Myocyte (in vitro differentiated cells): ENCODE measurements around the gene RCVRN. TPM values are rescaled to one million over a fixed set of nuclear protein-coding genes. Genes with fewer than 3 reads are reported as not detected.
A peak's percentile ranks its signal among the peaks of the same experiment; 100 is the strongest.

ENCODE experiments used
- DNase-seq: peaks from one replicate; pipeline ENCODE4 v3.0.0-alpha.2; 2012; ENCODE audit warnings: low read depth
- polyA plus RNA-seq: library from polyadenylated mRNA; unstranded; fragments of >200 nt; gene quantifications from one replicate; pipeline ENCODE4 v1.2.1, GENCODE V29; 2012; ENCODE audit warnings: missing spikeins
- total RNA-seq: library from RNA; depleted of rRNA; stranded (reverse); fragments of >200 nt; gene quantifications from 2 replicates; pipeline ENCODE4 v1.2.3, GENCODE V29; 2014

The RCVRN gene
- not detected in 2 replicates for total RNA-seq
- polyA plus RNA-seq, result 0.19 TPM

GRCh38 chr17:9905078-9905415 is at the start of gene RCVRN:
Gene RCVRN (minus strand): TSS chr17:9905271. CDS start chr17:9905180, 91 bp downstream.
- DNase-seq, result no peak

DNA sequence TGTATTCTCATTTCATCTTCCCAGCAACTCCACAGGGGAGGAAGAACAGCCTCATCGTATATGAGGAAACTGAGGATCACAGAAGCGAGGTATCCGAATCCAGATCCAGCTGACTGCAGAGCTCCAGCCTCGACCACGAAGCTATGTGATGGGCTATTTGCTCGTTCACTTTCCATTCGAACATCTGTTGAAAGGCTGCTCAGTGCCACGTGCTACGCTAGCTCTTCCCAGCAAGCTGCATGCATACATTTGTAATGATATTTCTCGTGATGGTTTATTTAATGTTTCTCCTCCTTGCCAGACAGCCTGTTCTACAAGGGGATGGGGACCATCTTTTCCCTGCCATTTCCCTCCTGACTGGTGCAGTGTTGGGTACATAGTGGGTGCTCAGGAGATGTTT is 48.4 kb upstream of the RCVRN start:
- no peak for DNase-seq

- DNase-seq, result no peak
Observed at GRCh38 chr17:9951803-9952202, 46.7 kb upstream of the RCVRN start.

DNA sequence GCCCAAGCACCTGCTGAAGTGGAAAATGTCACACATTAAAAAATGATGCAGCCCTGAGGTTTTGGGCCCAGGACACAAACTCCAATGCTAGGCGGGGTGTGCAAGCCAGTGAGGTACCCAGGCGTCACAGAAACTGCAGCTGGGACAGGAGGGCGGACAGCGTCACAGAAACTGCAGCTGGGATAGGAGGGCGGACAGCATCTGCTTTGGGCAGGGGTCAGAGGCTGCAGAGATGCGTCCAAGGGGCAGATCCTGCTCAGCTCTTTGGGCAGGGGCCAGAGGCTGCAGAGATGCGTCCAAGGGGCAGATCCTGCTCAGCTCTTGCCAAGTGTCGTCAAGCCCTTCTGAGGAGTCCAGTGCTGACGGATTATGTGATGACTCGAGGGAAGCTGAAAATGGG is 43.9 kb upstream of the RCVRN start:
- no peak for DNase-seq

DNA sequence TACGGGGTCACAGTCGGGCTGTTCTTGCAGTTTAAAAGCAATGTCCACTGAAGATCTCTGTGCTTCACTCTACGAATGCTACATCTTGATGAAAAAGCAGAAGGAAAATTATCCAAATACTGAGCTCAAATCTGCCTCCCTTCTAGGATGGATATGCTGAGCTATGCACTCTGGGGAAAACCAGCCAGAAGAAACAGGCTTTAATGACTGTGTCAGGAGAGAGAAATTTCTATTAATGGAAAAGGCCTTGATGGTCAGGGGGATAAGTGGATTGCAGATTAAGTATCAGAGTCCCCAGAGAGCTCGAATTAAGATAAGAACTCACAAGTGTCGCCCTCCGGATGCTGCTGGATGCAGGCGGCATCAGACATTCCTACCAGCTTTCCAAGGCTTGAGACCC is 39.6 kb upstream of the RCVRN start:
- DNase-seq, result no peak

DNA sequence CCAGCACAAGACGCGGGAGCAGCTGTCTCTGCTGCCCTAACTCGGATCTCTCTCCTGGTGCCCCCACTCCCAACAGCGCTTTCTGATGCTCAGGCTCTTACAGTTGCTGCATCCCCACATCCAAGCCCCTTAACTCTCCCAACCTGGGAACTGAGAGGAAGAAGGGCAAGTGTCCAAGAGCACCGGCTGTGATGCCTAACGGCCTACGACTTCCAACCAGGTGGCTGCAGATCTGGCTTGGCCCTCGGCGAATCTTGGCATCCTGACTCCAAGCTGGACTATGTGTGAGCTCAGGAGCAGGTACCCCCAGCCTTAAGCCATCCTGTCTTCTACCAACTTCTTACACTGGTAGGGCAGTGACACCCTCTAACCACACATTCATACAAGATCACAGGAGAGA is 38.3 kb upstream of the RCVRN start:
- DNase-seq, result no peak

DNA sequence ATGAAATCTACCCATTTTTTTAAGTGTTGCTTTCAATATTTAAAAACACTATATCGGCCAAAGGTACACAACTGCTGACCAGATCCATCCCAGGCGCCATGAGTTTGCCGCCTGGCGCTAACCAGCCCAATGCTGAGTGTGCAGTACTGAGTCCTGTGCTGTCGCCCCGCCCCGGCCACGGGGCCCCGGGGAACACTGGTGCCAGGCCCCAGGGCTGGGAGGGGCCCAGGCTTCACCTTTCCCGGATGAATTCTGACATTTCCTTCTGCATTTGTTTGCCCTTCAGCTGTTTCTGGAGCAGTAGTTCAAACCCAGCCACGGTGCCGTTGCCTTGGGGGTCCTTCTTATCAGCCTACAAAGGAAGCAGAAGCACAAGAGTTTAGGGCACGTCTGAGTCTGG is 37.8 kb upstream of the RCVRN start:
- no peak for DNase-seq

DNA sequence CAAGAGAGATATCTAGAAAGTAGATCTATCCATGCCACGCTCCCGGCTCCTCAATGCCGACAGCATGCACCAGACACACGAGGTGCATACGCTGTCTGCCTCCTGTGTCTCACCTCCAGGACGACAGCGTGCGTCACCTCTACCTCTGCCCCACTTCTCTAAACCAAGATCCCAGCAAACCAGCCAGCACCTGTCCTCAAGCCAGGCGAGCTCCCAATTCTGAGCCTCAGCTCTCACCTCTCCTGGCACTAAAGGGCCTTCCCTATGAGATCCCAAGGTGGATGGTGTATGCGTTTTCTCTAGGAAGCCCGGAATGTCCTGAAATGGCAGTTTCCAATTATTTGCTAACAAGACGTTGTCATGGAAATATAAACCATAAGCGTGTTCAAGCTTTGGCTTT is 36.2 kb upstream of the RCVRN start:
- no peak for DNase-seq

- no peak for DNase-seq
Observed at GRCh38 chr17:9940841-9941240, 35.8 kb upstream of the RCVRN start.

- no peak for DNase-seq
Observed at GRCh38 chr17:9938764-9939163, 33.7 kb upstream of the RCVRN start.

GRCh38 chr17:9937901-9938300 is 32.8 kb upstream of the RCVRN start:
- no peak for DNase-seq

DNA sequence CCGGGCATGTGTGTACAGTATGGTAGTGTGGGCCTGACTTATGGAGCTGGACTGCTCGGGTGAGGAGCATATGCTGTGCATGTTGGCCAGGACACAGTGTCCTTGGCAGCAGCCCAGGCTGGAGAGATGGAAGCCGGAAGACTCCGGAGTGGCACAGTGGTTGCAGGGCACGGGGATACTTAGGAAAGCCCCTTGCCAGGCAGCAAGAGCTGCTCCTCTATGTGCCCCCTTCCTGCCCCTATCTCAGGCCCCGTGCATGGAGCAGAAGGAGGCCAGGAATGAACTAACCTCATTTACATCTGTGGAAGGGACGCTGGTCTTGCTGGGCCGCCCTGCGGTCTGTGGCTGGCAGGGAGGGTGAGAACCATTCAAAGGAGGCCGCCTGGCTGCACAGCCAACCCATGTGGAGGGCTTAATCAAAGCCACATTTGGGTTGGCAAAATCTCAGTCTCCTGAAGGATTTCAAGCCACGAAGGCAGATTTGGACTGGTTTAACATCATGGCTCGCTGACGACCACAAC is 32.2 kb upstream of the RCVRN start:
- DNase-seq, result peak; percentile 2

DNA sequence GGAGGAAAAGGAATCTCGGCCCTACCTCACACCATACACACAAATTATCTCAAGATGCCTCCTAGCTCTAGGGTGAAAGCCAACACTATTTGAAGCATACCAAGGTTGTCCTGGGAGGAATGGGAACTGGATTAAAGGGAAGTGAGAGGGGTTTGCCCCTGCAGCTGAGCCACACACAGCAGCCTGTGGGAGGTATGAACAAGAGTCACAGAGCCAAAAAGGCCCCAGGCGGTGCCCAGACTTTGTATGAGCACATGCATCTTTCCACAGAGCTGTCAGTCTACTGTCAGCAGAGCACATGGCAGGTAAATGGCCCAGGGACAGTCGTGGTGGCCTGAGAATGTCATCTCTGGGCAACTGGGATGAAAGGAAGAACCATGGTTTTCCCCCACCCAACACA is 31.0 kb upstream of the RCVRN start:
- DNase-seq, result no peak

DNA sequence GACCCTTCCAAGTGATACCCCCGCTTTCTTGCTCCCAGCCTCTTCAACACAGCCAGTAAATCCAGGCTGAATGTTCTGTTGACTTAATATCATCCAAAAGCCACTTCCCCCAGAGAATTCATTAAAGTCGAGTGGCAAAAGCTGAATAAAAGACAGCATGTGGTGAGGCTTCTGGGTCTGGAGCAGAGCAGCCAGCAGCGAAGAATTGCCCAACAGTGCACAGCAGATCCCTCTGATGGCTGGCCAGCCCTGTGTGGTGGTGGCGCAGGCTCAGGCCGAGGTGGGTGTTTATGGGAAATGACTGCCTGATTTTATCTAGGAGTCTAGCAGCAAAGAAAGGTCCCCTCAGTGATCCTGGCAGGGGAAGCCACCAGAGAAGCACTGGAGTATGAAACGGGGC is 30.3 kb upstream of the RCVRN start:
- no peak for DNase-seq

DNA sequence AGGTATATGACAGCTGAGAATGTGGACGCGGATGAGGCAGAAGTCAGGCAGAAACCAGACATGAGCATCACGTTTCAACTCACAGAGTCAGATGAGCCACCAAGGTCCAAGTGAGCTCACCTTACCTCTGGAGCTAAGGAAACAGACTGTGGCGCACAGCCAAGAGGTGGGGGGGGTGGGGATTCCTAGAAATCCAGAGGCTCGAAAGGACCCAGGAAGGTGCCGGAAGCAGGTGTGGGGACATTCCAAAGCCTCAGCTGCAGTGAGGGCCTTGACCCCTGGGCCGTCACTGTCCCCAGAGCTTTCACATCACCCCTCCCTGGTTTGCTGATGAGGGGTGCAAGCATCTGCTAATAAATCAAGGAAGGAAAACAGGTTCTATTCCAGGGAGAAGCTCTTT is 29.3 kb upstream of the RCVRN start:
- no peak for DNase-seq

GRCh38 chr17:9932491-9932890 is 27.4 kb upstream of the RCVRN start:
- no peak for DNase-seq

- no peak for DNase-seq
Observed at GRCh38 chr17:9931144-9931741, 26.2 kb upstream of the RCVRN start.

DNA sequence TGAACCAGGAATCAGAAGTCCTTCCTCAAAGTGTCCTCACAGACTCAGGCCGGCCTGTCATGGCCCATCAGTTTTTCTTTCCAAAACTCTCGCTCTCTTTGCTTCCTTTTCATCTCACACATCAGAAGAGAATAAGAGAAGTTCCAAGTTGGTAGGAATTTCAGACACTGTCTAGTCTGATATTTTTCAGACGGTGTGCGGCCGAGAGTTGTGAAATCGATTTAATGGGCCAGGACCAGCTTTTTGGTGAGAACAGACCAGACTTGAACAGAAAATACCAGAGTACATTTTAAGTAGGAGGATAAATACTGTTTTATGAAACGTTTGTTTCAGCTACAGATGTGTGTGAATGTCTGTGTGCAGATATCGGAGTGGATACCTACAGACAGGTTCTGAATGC is 24.8 kb upstream of the RCVRN start:
- no peak for DNase-seq

- peak; percentile 48 for DNase-seq
Observed at GRCh38 chr17:9928601-9929333, 23.7 kb upstream of the RCVRN start.

DNA sequence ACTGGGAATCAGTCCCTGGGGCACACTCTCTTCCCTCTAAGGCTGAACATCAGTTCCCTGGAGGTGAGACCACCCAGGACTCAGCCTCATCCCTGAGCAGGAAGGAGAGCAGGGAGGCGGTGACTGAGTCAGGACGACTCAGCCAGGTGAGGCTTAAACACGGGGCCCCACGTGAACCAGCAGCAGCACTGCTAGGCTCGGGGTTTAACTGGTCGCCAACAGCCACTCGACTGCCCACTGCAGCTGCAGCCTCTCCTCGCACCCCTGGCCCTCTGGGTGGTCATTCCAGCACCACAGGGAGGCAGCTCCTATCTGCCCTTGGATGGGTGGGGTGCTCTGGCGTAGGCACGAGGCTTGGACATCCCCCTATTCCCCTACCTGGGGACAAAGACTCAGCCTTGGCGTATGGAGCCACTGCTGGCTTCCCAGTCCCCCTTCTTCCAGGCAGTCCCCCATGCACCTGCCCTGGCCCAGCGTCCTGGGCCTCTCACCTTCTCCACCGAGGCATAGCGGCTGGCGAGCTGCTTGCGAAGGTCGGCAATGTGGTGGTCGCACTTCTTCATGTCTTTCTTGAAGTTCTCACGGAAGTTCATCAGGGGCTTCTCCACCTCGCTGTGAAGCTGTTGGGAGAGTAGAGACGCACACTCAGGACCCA is 21.2 kb upstream of the RCVRN start:
- DNase-seq, result no peak

GRCh38 chr17:9925457-9925856 is 20.4 kb upstream of the RCVRN start:
- DNase-seq, result no peak

GRCh38 chr17:9924735-9925191 is 19.7 kb upstream of the RCVRN start:
- peak; percentile 77 for DNase-seq
